HG02571 (cell line): ENCODE measurements around the gene ARHGAP24.
"Not testable (repeated sequence)": the region's sequence is repeated elsewhere in the genome, so short reads cannot be mapped to it uniquely, and the experiment has no call there.

Experiments used
- ATAC-seq: cut with Tn5 transposase; IDR thresholded peaks from one replicate; pipeline ENCODE4 v1.9.1; 2021; ENCODE audit warnings: mild to moderate bottlenecking, moderate library complexity; ENCODE audit not compliant: unreplicated experiment

Gene ARHGAP24

DNA sequence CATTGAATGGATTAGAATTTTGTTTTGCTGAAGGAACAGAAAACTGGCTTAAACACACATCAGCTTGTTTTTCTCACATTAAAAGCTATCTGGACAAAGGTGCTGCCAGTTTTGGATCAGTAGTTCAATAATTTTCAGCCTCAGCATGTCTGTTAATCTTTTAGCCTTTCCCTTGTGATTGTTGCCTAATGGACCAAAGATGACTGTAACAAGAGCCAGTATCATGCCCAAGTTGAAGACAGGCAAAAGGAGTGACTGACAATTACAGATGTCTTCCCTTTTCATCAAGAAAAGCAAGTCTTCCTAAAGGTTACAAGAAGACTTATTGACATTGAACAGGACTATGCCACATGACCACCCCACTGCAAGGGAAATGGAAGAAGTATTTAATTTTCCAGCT, 465.2 kb downstream of the ARHGAP24 start:
- ATAC-seq, result no peak

DNA sequence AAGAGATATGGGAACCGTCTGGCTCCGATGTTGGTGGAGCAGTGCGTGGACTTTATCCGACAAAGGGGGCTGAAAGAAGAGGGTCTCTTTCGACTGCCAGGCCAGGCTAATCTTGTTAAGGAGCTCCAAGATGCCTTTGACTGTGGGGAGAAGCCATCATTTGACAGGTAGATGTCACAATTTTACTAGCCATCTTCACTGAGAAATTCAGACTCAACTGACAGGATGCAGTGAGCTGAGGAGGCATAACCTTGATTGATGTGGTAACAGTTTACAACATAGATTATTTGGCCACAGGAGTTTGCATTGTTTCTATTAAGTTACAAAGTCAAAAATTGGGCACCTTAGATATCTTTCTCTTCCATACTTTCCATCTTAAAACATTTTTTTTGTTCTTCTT, 467.2 kb downstream of the ARHGAP24 start:
- no peak for ATAC-seq

DNA sequence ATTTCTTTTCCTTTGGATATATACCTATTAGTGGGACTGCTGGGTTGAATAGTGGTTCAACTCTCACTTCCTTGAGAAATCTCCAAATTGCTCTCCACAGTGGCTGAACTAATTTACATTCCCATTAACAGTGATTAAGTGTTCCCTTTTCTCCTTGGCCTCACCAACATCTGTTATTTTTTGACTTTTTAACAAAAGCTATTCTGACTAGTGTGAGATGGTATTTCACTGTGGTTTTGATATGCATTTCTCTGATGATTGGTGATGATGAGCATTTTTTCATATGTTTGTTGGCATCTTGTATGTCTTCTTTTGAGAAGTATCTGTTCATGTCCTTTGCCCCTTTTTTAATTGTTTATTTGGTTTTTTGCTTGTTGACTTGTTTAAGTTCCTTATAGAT, 471.9 kb downstream of the ARHGAP24 start:
- ATAC-seq, result no peak

DNA sequence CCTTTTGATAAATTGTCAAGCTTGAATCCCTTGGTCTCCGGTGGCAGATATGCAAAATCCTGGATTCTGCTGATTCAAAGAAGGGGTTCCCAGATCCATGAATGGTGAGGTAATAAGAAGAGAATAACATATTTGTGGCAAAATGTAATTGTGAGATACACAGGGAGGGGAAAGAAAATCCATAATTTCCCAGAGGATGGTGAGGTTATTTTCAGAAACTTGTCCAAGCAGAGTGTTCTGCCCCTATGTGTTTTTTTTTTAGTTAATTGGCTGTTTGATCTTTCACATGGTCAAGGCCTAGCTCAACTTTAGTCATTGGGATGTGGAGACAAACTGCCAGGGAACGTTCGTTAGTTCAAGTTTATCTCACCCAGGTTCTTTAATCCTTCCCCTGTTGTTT, 476.1 kb downstream of the ARHGAP24 start:
- ATAC-seq, result no peak

DNA sequence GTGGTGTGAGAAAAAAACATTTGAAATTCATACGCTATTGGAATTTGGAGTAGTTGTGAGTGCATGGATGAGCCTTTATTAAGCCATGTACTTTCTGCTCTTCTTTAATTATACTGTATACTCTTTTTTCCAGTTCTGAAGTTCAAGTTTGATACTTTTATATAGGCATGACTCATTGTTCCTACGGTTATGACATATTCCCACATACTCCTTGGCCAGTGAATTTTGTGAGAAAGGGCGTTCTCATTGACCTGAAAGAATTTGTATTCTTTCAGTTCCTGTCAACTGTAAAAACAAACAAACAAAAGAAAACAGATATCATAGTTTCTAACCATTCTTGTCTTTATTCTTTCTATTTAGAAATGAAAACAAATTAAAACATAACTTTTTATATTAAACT, 477.6 kb downstream of the ARHGAP24 start:
- ATAC-seq, result no peak

DNA sequence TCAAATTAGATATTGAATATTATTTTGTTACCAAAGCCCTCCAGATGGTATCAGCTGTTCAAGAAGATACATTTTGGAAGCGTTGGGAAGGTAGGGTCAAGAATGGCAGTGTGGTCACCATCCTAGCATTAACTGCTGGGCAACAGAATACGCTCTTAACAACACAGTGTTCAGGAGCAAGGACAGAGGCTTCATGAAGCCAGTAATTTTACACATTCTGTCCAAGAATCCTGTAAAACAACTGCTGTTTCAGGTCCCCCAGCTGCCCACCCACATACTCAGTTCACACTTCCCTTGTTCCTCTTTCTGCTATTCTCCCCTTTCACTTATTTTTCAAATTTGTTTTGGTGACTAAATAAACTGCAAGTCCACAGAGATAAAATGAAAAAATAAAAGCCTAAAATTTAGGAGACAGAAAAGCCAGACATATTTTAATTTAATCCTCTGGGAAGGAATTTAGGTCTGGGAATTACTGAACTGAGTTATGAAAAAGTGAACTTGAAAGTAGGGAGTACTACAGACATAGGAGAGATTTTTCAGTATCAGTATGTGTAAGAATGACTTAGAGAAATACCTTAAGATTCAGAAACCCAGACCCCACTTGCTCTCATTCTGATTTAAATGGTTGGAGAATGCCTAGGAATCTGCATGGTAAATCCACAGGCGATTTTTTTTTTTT, 478.2 kb downstream of the ARHGAP24 start:
- peak; percentile 54 for ATAC-seq

DNA sequence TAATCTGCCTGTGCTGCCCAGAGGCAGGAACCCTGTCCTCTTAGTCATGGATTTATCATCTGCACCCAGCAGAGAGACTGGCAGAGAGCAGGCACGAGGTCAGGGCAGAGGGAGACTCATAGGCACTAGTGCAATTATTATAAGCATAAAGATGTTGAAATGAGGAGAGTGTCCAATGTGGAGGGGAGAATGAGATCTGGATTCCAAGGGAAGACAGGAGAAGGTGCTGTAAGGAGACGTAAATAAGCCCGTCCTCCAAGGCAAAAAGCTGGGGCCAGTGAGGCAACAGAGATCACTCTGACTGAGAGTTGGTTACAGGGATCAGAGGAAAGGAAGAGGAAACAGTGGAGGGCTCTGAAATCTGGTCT, 478.7 kb downstream of the ARHGAP24 start:
- no peak for ATAC-seq

DNA sequence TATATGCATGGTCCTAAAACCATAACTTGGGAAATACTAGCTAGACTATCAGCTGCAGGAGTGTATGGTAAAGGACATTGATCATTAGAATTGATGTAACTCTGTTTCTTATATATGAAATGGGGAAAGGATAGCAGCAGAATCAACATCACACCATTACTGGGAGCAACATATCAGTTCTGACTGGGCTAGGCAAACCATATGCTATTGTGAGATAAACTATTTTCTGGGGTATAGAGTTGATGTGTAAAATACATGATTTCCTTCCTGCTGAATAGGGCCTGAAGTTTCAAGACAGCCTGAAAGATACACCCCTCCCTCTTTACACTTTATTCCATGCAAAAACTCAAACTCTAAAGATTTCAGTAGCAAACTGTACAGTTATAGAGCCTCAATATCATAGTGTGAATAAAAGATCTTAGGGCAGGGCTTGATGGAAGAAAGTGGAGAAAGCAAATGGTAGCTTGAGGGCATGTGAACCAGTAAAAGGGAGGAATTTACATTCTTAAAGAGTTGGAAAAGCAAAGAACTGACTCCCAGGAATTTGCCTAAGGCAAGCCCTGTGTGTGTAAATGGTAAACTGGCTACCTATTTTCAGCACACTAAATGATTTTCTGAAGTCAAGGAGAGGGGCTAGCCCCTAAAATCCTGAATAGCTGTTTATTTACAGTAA, 480.8 kb downstream of the ARHGAP24 start:
- ATAC-seq, result no peak

DNA sequence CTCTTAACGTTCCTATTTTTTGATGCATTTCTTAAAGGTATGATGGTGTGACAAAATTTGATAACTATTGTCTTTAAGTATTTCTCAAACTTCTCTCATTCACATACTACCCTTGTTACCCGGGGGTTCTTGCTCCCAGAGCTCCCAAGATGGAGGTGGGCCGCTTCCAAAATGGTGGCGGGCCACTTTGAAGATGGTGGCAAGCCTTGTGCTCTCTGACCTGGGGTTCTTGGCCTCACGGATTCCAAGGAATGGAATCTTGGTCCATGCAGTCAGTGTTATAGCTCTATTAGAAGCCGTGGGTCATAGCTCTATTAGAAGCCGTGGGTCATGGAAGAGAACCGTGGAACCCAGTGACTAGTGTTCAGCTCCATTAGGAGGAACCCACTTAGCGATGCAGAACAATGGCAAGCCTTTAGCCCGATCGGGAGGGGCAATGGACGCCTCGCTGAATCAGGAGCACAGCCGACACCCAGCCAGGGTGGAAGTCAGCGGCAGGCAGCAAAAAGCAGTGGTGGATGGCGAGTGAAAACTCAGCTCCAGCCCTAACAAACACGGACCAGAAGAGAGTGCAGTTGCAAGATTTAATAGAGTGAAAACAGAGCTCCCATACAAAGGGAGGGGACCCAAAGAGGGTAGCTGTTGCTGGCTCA, 481.5 kb downstream of the ARHGAP24 start:
- ATAC-seq, result no peak

DNA sequence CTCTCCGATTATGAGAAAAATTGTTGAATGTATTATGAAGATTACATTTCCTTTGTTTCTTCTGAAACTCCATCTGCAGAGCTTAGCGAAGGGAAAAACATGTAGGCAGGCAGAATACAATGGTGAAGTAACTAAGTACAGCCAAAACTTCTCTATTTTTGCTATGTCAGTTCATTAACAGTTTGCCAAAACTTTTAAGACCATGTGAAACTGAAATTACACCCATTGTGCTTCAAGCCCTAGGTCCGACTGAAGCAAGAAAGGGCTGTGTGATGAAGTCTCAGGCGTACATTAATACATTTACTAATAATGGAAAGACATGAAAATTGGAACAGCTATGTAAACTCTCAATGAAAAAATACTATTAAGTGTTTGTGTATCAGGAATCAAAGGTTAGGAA, 486.9 kb downstream of the ARHGAP24 start:
- no peak for ATAC-seq

DNA sequence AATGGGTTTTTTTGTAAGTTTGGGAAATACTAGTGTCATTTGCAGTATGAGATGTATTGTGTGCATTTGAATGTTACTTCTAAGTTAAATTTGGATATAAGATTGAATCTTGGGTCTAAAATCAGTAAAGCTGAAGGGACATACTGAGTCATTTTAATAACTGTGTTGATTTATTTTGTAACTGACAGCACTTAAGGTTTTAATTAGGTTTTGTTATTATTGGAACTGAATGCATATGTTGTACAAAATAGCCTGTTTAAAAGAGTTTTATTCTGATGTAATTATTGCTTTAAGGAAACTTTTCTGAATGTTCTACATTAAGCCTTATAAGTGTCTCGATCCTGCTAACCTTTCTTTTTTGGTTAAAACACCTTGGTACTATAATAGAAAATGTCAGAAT, 488.3 kb downstream of the ARHGAP24 start:
- no peak for ATAC-seq

DNA sequence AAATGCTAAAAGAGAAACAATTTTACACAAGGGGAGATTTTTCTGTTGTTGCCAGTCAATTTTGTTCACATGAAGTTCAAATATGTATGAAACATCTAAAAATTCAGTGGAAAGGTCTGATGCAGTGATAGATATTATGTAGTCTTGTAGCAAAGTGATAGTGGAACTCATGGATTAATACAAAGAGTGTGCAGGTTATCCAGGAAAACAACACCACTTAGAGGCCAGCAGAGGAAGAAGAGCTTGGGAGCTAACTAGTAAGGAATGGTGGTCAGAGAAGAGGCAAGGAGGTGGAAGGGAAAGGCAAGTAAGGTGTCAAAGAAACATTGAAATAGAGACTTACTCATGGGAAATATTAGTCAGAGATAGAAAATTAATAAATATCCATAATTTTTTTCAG, 489.3 kb downstream of the ARHGAP24 start:
- no peak for ATAC-seq

DNA sequence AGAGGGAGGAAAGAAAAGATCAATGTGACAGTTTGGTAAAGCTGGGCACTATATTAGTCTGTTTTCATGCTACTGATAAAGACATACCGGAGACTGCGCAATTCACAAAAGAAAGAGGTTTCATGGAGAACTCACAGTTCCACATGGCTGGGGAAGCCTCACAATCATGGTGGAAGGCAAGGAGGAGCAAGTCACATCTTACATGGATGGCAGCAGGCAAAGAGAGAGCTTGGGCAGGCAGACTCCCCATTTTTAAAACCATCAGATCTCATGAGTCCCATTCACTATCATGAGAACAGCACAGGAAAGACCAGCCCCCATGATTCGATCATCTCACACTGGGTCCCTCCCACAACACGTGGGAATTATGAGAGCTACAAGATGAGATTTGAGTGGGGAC, 490.1 kb downstream of the ARHGAP24 start:
- not testable (repeated sequence) for ATAC-seq

DNA sequence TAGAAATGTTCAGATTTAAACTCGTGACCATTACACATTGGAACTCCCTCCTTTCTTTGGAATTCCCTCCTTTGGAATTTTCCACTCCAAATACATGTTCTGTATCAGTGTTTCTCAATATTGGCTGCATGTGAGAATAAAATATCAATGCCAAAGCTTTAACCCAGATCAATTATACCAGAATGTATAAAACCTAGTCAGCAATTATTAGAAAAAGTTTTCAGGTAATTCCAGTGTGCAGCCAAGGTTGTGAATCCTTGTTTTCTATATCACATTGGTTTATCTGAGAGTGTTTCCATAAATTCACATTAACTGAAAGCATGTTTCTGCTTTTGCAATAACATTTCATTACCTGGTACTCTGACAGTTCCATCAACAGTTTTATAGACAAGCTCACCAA, 490.6 kb downstream of the ARHGAP24 start:
- ATAC-seq, result no peak

DNA sequence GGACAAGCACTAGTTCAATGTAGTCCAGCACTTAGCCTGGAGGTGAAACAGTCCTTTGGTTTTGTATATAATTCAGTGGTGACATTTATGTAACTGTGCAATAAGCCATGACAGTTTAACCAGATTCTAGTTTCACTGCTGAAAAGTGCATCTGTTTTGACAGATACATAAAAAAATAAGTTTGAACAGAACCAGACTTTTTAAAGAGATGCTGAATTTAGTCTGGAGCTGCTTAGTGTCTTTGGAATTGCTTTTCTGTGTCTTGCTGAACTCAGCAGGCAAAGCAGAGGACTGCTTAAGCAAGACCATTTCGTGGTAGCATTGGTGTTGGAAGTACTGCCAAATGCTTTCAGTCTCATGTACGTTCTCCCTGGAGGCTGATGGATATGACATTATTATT, 491.4 kb downstream of the ARHGAP24 start:
- ATAC-seq, result no peak

DNA sequence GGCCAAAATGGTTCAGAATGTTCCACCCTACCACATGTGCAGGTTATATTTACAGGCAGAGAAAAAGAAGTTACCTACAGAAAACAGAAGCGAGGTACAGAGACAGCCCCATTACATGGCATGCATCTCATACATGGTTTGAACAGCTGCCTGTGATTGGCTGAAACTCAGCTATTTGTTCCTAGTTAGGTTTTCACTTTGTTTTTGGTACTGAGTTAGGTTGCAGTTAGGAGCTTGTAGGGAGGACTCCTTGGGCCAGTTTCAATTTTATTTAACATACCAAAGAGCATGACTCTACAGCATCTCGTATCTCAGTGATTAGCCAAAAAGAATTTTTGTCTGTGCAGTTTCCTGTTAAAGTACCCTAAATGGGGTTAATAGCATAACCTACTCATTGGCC, 492.9 kb downstream of the ARHGAP24 start:
- ATAC-seq, result no peak

DNA sequence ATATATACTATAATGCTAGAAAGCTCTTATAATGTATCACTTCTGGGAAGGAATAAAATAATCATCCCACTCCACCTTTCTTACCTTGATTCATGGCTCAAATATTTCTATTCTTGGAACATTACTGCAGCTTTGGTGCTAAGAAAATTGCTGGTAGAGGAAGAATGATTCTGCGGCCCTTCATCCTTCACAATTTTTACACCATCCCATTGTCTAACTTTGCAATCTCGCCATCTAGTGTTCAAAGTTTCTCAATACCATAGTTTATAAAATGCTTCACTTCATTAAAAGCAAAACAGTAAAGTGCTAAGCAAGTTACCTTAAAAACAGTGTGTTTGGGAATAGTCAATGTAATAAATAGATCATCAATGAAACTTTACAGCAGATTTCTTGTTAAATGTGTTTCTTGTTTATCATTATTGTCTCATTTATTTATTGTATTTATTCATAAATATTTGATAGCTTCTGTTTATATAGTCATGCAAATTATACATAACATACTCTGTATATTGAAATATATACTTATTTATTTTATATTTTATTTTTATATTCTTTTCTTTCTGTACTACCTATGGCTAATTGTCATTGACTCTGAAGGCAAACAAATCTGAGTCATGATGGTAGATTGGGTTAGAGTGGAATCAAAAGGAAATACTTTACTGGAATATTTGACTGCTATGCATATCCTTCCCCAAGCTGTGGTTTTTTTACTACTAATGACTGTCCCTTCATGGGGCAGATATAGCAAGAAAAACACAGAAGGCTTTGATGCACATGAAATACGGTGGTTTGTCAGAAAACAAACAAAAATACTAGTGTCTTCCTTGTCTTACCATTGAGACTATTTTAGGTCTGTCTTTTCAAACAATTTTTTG, 494.2 kb downstream of the ARHGAP24 start:
- ATAC-seq, result peak; percentile 70

DNA sequence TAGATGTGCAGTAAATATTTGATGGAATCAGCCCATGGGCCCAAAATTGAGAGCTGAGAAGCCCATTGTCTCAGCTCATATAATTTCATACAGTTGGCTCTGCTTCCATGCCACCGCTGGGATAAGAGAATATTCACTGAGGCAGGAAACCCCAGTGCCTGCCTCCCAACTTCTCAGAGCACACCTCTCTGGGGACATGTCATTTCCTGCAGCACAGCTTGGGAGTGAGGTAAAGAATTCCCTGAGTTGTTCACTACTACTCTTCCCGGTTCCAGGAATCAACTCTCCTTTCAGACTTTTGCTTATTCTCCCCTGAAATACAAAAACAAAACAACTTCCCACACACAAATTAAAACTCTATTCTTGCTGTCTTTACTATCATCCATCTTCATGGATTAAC, 495.6 kb downstream of the ARHGAP24 start:
- ATAC-seq, result no peak

DNA sequence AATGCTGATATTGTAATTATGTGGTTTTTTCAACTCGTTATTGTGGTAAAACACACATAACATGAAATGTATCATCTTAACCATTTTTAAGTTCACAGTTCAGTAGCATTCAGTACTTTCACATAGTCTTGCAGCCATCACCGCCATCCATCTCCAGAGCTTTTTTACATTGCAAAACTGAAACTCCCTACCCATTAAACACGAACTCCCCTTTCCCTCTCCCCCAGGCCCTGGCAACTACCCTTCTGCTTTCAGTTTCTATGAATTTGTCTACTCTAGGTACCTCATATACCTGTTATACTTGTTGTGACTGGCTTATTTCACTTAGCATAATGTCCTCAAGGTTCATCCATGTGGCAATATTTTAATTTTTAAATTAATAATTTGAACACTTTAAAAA, 504.3 kb downstream of the ARHGAP24 start:
- peak; percentile 93 for ATAC-seq

DNA sequence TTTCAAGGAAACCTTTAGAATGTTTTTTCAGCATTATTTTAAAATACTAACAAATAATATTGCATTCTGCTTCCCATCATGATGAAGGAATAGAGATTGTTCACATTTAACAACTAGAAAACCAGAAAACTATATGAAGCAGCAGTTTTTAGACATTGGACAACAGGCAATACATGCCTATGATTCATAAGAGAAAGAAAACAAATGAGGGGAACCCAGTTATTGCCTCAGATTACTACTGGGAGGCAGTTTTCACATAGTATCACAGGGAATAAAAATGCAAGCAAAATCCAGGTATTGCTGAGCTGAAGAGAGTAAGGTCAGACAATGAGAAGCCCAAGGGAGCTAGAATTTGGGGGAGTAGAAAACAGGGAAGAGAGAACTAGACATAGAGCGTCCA, 511.3 kb downstream of the ARHGAP24 start:
- ATAC-seq, result no peak

DNA sequence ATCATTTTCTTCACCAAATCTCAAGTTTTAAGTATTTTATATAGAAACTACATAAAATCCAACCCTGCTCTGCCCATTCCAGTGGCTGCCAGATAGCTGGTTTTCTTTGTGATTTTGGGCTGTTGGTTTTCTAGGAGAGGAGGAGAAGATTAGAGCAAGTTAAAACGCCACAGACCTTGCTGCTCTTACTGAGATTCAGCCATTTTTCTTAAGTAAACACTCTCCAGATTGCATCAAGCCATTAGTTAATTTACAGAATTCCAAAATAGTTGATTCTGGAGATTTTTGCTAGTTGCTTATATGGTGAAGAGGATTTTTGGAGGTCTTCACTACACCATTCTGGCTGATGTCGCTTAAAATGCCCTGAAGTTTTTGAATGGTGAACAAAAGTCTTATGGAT, 518.7 kb downstream of the ARHGAP24 start:
- ATAC-seq, result no peak
